Lung (tissue), 12 donors: ENCODE measurements around the gene MEG3. TPM values are rescaled to one million over a fixed set of nuclear protein-coding genes. Genes with fewer than 3 reads are reported as not detected.

Source experiments
- ATAC-seq: fragments of 200-7000 bp; cut with Tn5 transposase; one replicate; pipeline ENCODE4 v1.9.1; 2020; ENCODE audit warnings: moderate number of reproducible peaks; ENCODE audit not compliant: insufficient read depth, low FRiP score
- DNase-seq, 3 donors: peaks; one replicate each; pipeline ENCODE4 v3.0.0-alpha.2; 2013 to 2017
- H3K27ac ChIP-seq, 2 donors: one replicate each; pipeline ENCODE4 v1.5.1; 2013; ENCODE audit warnings: mild to moderate bottlenecking in 2 of 2, moderate library complexity in 2 of 2, control low read depth in 1 of 2, inconsistent platforms in 1 of 2, low read depth in 1 of 2, low read length in 1 of 2
- H3K27me3 ChIP-seq, 3 donors: one replicate each; pipeline ENCODE4 v1.5.1; 2013; ENCODE audit warnings: low read length in 2 of 3; ENCODE audit not compliant: control insufficient read depth in 3 of 3, insufficient read depth in 3 of 3
- H3K36me3 ChIP-seq, 4 donors: one replicate each; pipeline ENCODE4 v1.5.1; 2013; ENCODE audit warnings: low read length in 4 of 4, mild to moderate bottlenecking in 1 of 4, moderate library complexity in 1 of 4; ENCODE audit not compliant: control insufficient read depth in 4 of 4, insufficient read depth in 4 of 4
- H3K4me1 ChIP-seq, 5 donors: one replicate each; pipeline ENCODE4 v1.5.1; 2013; ENCODE audit warnings: low read length in 5 of 5, mild to moderate bottlenecking in 2 of 5, moderate library complexity in 1 of 5; ENCODE audit not compliant: control insufficient read depth in 5 of 5, insufficient read depth in 5 of 5
- H3K4me3 ChIP-seq: one replicate; pipeline ENCODE4 v1.5.1; 2013; ENCODE audit warnings: mild to moderate bottlenecking, control low read depth, moderate library complexity
- H3K9ac ChIP-seq, 2 donors: one replicate each; pipeline ENCODE4 v1.5.1; 2013; ENCODE audit warnings: low read length in 2 of 2, control low read depth in 1 of 2; ENCODE audit not compliant: insufficient read depth in 1 of 2
- H3K9me3 ChIP-seq, 4 donors: one replicate each; pipeline ENCODE4 v1.5.1; 2013; ENCODE audit warnings: low read length in 3 of 4, mild to moderate bottlenecking in 1 of 4, moderate library complexity in 1 of 4; ENCODE audit not compliant: control insufficient read depth in 4 of 4, insufficient read depth in 3 of 4
- WGBS, 2 donors: extraction: QIAGEN DNeasy Blood & Tissue Kit; methylation state at CpG; one replicate each; pipeline ENCODE4 v1.1.7; 2013; 5-methylcytosine and 5-hydroxymethylcytosine counted together
- polyA plus RNA-seq, 2 donors: library from polyadenylated mRNA; stranded (reverse); fragments of 200-250 nt; gene quantifications; one replicate each; pipeline ENCODE4 v1.2.1, GENCODE V29; 2013
- total RNA-seq, 2 donors: library from RNA; depleted of rRNA in 1 of 2; stranded (reverse); fragments of >200 nt in 1 of 2; gene quantifications; one replicate each; pipeline ENCODE4 v1.2.1, GENCODE V29; 2014 to 2021
- TF ChIP-seq, protein P1 (sequence below): IDR thresholded peaks from 2 replicates; pipeline ENCODE4 v1.5.1; 2012; ENCODE audit warnings: mild to moderate bottlenecking; ENCODE audit errors: control extremely low read depth, extremely low read depth
- donor health status: control.
- donor health status: control.
- donor health status: Bipolar disorder and iron deficiency.
- donor health status: healthy.
- donor health status: DM: yes; HTN: yes; CAD: no.

MEG3 gene
- total and polyA plus RNA-seq, 4 donors: 5.9 to 267 (median 14.8) TPM

- Histone ChIP-seq H3K4me1 (peaks cover 0 to 43% (median 17%) of the 10 kb centered on the region in 5 donors), H3K27me3 (peaks cover 0 to 17% (median 0%) of the 10 kb centered on the region in 3 donors), H3K36me3 (no peaks in the 10 kb centered on the region), H3K9me3 (peaks cover 0 to 11% (median 2%) of the 10 kb centered on the region in 4 donors), H3K9ac (no peak overlapping the region), H3K27ac (no peak overlapping the region), H3K4me3 (no peak overlapping the region)
- ATAC-seq (no peak), DNase-seq (peak; percentile 78 to 84 (median 82))
- WGBS, 2 donors: 49 to 59% methylated on average over 28 to 32 of the region's 32 CpGs
- TF ChIP-seq, protein P1, sequence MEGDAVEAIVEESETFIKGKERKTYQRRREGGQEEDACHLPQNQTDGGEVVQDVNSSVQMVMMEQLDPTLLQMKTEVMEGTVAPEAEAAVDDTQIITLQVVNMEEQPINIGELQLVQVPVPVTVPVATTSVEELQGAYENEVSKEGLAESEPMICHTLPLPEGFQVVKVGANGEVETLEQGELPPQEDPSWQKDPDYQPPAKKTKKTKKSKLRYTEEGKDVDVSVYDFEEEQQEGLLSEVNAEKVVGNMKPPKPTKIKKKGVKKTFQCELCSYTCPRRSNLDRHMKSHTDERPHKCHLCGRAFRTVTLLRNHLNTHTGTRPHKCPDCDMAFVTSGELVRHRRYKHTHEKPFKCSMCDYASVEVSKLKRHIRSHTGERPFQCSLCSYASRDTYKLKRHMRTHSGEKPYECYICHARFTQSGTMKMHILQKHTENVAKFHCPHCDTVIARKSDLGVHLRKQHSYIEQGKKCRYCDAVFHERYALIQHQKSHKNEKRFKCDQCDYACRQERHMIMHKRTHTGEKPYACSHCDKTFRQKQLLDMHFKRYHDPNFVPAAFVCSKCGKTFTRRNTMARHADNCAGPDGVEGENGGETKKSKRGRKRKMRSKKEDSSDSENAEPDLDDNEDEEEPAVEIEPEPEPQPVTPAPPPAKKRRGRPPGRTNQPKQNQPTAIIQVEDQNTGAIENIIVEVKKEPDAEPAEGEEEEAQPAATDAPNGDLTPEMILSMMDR: no peak
Observed at GRCh38 chr14:100824091-100824551, 1.8 kb upstream of the MEG3 start.

GRCh38 chr14:100824901-100825712, 811 bp upstream of the MEG3 start:
- 62 to 63% methylated on average over 36 of the region's 36 CpGs for WGBS, 2 donors
- H3K9ac ChIP-seq: peak overlapping the region in 1 of 2 donors; percentile 68
- H3K4me1 ChIP-seq: peaks cover 0 to 43% (median 17%) of the 10 kb centered on the region in 5 donors
- H3K27ac ChIP-seq: no peak overlapping the region
- peaks cover 0 to 17% (median 0%) of the 10 kb centered on the region in 3 donors for H3K27me3 ChIP-seq
- ATAC-seq: no peak
- DNase-seq: peak in 2 of 3 donors; percentile 26 to 41
- peaks cover 0 to 8% (median 2%) of the 10 kb centered on the region in 4 donors for H3K9me3 ChIP-seq
- TF ChIP-seq, protein P1: no peak
- H3K4me3 ChIP-seq: no peak overlapping the region
- no peaks in the 10 kb centered on the region for H3K36me3 ChIP-seq

- 50 to 60% methylated on average over 27 of the region's 27 CpGs for WGBS, 2 donors
Observed at GRCh38 chr14:100826391-100827100, 628 bp downstream of the MEG3 start.

More at GRCh38 chr14:100826391-100827100, 628 bp downstream of the MEG3 start:
- Histone ChIP-seq H3K4me3 (no peak overlapping the region), H3K27ac (no peak overlapping the region), H3K4me1 (peaks cover 0 to 29% (median 17%) of the 10 kb centered on the region in 5 donors), H3K36me3 (peaks cover 0 to 3% (median 0%) of the 10 kb centered on the region in 4 donors), H3K27me3 (peaks cover 0 to 22% (median 0%) of the 10 kb centered on the region in 3 donors), H3K9me3 (peaks cover 0 to 7% (median 2%) of the 10 kb centered on the region in 4 donors), H3K9ac (peak overlapping the region; percentile 73 to 87)
- TF ChIP-seq, protein P1: no peak
- no peak for ATAC-seq
- peak in 1 of 3 donors; percentile 42 for DNase-seq
